ENCODE measurements around the gene TRIM38. TPM values are rescaled to one million over a fixed set of nuclear protein-coding genes. Genes with fewer than 3 reads are reported as not detected.
A peak's percentile ranks its signal among the peaks of the same experiment; 100 is the strongest.

Gene TRIM38
- total and polyA plus RNA-seq, 2 of the 13 experiments (the other 11 are each of a cell fraction or from before 2014, with no cell fraction given), result 2.5 to 3.1 TPM

DNA sequence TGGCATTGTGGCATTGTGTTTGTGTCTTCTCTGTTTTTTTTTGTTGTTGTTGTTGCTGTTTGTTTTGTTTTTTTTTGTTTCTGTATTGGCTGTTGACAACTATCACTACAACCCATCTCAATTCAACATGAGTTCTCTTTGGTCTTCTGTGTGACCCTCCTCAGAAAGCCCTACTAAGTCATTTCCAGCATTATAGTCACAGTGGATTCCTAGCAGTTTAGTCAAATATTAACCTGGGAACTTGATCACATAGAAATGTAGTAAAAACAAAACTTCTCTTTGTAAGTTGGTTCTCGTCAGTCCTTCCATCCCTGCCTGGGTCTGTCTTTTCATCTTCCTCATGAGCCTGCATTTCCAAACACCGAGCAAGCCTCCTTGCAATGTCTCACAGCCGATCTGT lies 48.9 kb upstream of the TRIM38 start (continued):
- TF ChIP-seq ETV5 (CRISPR knock-in tag; IDR thresholded peaks at IDR 0.05; ENCODE audit: borderline replicate concordance), result peak; percentile 13; the same call in 1 of the 2 replicates
- TF ChIP-seq ZNF562 (CRISPR knock-in tag; IDR thresholded peaks at IDR 0.05; ENCODE audit: borderline replicate concordance), result no peak
- no peak for TF ChIP-seq ZNF484 (CRISPR knock-in tag; IDR thresholded peaks at IDR 0.05; ENCODE audit: borderline replicate concordance, low read depth)
- no peak for TF ChIP-seq ZNF432 (CRISPR knock-in tag; IDR thresholded peaks at IDR 0.05; ENCODE audit: borderline replicate concordance)
- TF ChIP-seq ZNF569 (CRISPR knock-in tag; IDR thresholded peaks at IDR 0.05; ENCODE audit: borderline replicate concordance), result no peak
- peak; percentile 77 for TF ChIP-seq HMG20A (CRISPR knock-in tag; IDR thresholded peaks at IDR 0.05; ENCODE audit: borderline replicate concordance)
- TF ChIP-seq TCF12 (IDR thresholded peaks at IDR 0.05), result no peak
- TF ChIP-seq TCF12 (CRISPR knock-in tag; IDR thresholded peaks at IDR 0.05), result no peak
- TF ChIP-seq PCBP2 (optimal IDR thresholded peaks at IDR 0.05; ENCODE audit: low read depth, low read length, poor library complexity, severe bottlenecking), result no peak
- TF ChIP-seq NFYB (CRISPR knock-in tag; IDR thresholded peaks at IDR 0.05), result no peak
- TF ChIP-seq, protein P1, sequence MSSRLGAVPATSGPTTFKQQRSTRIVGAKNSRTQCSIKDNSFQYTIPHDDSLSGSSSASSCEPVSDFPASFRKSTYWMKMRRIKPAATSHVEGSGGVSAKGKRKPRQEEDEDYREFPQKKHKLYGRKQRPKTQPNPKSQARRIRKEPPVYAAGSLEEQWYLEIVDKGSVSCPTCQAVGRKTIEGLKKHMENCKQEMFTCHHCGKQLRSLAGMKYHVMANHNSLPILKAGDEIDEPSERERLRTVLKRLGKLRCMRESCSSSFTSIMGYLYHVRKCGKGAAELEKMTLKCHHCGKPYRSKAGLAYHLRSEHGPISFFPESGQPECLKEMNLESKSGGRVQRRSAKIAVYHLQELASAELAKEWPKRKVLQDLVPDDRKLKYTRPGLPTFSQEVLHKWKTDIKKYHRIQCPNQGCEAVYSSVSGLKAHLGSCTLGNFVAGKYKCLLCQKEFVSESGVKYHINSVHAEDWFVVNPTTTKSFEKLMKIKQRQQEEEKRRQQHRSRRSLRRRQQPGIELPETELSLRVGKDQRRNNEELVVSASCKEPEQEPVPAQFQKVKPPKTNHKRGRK (CRISPR knock-in tag; IDR thresholded peaks at IDR 0.05), result no peak
- TF ChIP-seq, protein P2, sequence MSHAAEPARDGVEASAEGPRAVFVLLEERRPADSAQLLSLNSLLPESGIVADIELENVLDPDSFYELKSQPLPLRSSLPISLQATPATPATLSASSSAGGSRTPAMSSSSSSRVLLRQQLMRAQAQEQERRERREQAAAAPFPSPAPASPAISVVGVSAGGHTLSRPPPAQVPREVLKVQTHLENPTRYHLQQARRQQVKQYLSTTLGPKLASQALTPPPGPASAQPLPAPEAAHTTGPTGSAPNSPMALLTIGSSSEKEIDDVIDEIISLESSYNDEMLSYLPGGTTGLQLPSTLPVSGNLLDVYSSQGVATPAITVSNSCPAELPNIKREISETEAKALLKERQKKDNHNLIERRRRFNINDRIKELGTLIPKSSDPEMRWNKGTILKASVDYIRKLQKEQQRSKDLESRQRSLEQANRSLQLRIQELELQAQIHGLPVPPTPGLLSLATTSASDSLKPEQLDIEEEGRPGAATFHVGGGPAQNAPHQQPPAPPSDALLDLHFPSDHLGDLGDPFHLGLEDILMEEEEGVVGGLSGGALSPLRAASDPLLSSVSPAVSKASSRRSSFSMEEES (CRISPR knock-in tag; IDR thresholded peaks at IDR 0.05), result peak; percentile 49; the same call in 1 of the 2 replicates
- TF ChIP-seq ZNF589 (CRISPR knock-in tag; conservative IDR thresholded peaks at IDR 0.05), result no peak
- no peak for TF ChIP-seq MEIS1 (CRISPR knock-in tag; IDR thresholded peaks at IDR 0.05; ENCODE audit: borderline replicate concordance)
- TF ChIP-seq BRD4 (CRISPR knock-in tag; IDR thresholded peaks at IDR 0.05), result no peak
- TF ChIP-seq, protein P3, sequence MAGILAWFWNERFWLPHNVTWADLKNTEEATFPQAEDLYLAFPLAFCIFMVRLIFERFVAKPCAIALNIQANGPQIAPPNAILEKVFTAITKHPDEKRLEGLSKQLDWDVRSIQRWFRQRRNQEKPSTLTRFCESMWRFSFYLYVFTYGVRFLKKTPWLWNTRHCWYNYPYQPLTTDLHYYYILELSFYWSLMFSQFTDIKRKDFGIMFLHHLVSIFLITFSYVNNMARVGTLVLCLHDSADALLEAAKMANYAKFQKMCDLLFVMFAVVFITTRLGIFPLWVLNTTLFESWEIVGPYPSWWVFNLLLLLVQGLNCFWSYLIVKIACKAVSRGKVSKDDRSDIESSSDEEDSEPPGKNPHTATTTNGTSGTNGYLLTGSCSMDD (CRISPR knock-in tag; IDR thresholded peaks at IDR 0.05), result no peak
- peak; percentile 63; the same call in 1 of the 2 replicates for TF ChIP-seq MXD4 (CRISPR knock-in tag; IDR thresholded peaks at IDR 0.05)
- TF ChIP-seq, protein P4, sequence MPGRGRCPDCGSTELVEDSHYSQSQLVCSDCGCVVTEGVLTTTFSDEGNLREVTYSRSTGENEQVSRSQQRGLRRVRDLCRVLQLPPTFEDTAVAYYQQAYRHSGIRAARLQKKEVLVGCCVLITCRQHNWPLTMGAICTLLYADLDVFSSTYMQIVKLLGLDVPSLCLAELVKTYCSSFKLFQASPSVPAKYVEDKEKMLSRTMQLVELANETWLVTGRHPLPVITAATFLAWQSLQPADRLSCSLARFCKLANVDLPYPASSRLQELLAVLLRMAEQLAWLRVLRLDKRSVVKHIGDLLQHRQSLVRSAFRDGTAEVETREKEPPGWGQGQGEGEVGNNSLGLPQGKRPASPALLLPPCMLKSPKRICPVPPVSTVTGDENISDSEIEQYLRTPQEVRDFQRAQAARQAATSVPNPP (CRISPR knock-in tag; IDR thresholded peaks at IDR 0.05), result no peak
- TF ChIP-seq TEAD2 (CRISPR knock-in tag; IDR thresholded peaks at IDR 0.05), result no peak
- TF ChIP-seq MBD4 (IDR thresholded peaks at IDR 0.05; ENCODE audit: borderline replicate concordance, low read length), result no peak
- no peak for TF ChIP-seq ZNF746 (CRISPR knock-in tag; IDR thresholded peaks at IDR 0.05)
- TF ChIP-seq ZNF331 (CRISPR knock-in tag; IDR thresholded peaks at IDR 0.05), result peak; percentile 37; the same call in 1 of the 2 replicates
- TF ChIP-seq FOXO1 (CRISPR knock-in tag; IDR thresholded peaks at IDR 0.05), result peak; percentile 25; the same call in 1 of the 2 replicates
- TF ChIP-seq, protein P5, sequence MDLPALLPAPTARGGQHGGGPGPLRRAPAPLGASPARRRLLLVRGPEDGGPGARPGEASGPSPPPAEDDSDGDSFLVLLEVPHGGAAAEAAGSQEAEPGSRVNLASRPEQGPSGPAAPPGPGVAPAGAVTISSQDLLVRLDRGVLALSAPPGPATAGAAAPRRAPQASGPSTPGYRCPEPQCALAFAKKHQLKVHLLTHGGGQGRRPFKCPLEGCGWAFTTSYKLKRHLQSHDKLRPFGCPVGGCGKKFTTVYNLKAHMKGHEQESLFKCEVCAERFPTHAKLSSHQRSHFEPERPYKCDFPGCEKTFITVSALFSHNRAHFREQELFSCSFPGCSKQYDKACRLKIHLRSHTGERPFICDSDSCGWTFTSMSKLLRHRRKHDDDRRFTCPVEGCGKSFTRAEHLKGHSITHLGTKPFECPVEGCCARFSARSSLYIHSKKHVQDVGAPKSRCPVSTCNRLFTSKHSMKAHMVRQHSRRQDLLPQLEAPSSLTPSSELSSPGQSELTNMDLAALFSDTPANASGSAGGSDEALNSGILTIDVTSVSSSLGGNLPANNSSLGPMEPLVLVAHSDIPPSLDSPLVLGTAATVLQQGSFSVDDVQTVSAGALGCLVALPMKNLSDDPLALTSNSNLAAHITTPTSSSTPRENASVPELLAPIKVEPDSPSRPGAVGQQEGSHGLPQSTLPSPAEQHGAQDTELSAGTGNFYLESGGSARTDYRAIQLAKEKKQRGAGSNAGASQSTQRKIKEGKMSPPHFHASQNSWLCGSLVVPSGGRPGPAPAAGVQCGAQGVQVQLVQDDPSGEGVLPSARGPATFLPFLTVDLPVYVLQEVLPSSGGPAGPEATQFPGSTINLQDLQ (CRISPR knock-in tag; IDR thresholded peaks at IDR 0.05), result no peak
